ENCODE results near the gene MYO19. TPM values are rescaled to one million over a fixed set of nuclear protein-coding genes. Genes with fewer than 3 reads are reported as not detected.

Gene MYO19, protein sequence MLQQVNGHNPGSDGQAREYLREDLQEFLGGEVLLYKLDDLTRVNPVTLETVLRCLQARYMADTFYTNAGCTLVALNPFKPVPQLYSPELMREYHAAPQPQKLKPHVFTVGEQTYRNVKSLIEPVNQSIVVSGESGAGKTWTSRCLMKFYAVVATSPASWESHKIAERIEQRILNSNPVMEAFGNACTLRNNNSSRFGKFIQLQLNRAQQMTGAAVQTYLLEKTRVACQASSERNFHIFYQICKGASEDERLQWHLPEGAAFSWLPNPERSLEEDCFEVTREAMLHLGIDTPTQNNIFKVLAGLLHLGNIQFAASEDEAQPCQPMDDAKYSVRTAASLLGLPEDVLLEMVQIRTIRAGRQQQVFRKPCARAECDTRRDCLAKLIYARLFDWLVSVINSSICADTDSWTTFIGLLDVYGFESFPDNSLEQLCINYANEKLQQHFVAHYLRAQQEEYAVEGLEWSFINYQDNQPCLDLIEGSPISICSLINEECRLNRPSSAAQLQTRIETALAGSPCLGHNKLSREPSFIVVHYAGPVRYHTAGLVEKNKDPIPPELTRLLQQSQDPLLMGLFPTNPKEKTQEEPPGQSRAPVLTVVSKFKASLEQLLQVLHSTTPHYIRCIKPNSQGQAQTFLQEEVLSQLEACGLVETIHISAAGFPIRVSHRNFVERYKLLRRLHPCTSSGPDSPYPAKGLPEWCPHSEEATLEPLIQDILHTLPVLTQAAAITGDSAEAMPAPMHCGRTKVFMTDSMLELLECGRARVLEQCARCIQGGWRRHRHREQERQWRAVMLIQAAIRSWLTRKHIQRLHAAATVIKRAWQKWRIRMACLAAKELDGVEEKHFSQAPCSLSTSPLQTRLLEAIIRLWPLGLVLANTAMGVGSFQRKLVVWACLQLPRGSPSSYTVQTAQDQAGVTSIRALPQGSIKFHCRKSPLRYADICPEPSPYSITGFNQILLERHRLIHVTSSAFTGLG
- 88.4 TPM for total RNA-seq (ENCODE audit: unreplicated experiment)
- long read RNA-seq, transcript MYO19-225 (11 exons, 1,640 nt): major isoform, 6 of 9 reads
- long read RNA-seq, partial matches to known transcripts: 0 of 9 reads
- long read RNA-seq, other reads (novel, unspliced or antisense): 3 of 9 reads

- no peak for TF ChIP-seq CTCF (IDR thresholded peaks at IDR 0.05; ENCODE audit: partially characterized antibody, unreplicated experiment)
- Mint-ChIP-seq H3K4me1 (ENCODE audit: low read depth, unreplicated experiment) (peaks cover 7% of the 10 kb centered on the region), H3K27me3 (ENCODE audit: unreplicated experiment) (peaks cover 9% of the 10 kb centered on the region), H3K4me3 (ENCODE audit: unreplicated experiment) (peak within 1 kb of the TSS; percentile 98), H3K36me3 (ENCODE audit: unreplicated experiment) (no peaks in the 10 kb centered on the region), H3K27ac (ENCODE audit: unreplicated experiment) (peak within 1 kb of the TSS; percentile 93), H3K9me3 (ENCODE audit: unreplicated experiment) (peaks cover 3% of the 10 kb centered on the region)
- DNase-seq: peak; percentile 92
These were observed at the start of gene MYO19, which contains the start of gene PIGW for GRCh38 chr17:36534840-36535668. Gene MYO19, minus strand, starts transcription at chr17:36534868. Its CDS starts 2,330 bp downstream, at chr17:36532538. Gene PIGW, plus strand, starts transcription at chr17:36534987. Its CDS starts 2,115 bp downstream, at chr17:36537102.

- TF ChIP-seq CTCF (IDR thresholded peaks at IDR 0.05; ENCODE audit: partially characterized antibody, unreplicated experiment): no peak
- Mint-ChIP-seq H3K27ac (ENCODE audit: unreplicated experiment) (no peak overlapping the region), H3K9me3 (ENCODE audit: unreplicated experiment) (peaks cover 1% of the 10 kb centered on the region), H3K4me1 (ENCODE audit: low read depth, unreplicated experiment) (no peaks in the 10 kb centered on the region), H3K4me3 (ENCODE audit: unreplicated experiment) (no peak overlapping the region), H3K27me3 (ENCODE audit: unreplicated experiment) (no peaks in the 10 kb centered on the region), H3K36me3 (ENCODE audit: unreplicated experiment) (no peaks in the 10 kb centered on the region)
- no peak for DNase-seq
These were observed 49.1 kb upstream of the MYO19 start for GRCh38 chr17:36583787-36584186.

GRCh38 chr17:36578671-36579070 is 44.0 kb upstream of the MYO19 start:
- no peaks in the 10 kb centered on the region for H3K36me3 Mint-ChIP-seq (ENCODE audit: unreplicated experiment)
- H3K4me3 Mint-ChIP-seq (ENCODE audit: unreplicated experiment): no peak overlapping the region
- H3K27me3 Mint-ChIP-seq (ENCODE audit: unreplicated experiment): no peaks in the 10 kb centered on the region
- no peak for TF ChIP-seq CTCF (IDR thresholded peaks at IDR 0.05; ENCODE audit: partially characterized antibody, unreplicated experiment)
- DNase-seq: no peak
- H3K9me3 Mint-ChIP-seq (ENCODE audit: unreplicated experiment): peaks cover 3% of the 10 kb centered on the region
- no peaks in the 10 kb centered on the region for H3K4me1 Mint-ChIP-seq (ENCODE audit: low read depth, unreplicated experiment)
- no peak overlapping the region for H3K27ac Mint-ChIP-seq (ENCODE audit: unreplicated experiment)

DNA sequence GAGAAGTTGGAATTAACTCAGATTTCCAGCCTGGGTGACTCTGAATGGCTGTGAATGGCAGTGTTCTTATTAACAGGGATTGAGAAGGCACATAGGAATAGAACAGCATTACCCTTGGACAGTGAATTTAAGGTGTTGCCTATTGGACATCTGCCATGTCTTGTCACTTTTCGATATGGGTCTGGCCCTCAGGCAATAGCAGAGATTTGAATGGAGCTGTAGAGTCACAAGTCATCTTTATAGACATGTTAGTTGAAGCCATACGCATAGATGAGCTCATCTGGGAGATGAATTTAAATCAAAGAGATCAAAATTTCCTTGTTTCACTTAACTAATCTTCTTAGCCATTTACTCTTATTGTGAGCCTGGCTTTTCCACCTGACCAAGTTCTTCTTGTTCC is 42.1 kb upstream of the MYO19 start:
- no peak for TF ChIP-seq CTCF (IDR thresholded peaks at IDR 0.05; ENCODE audit: partially characterized antibody, unreplicated experiment)
- H3K4me3 Mint-ChIP-seq (ENCODE audit: unreplicated experiment): no peak overlapping the region
- H3K4me1 Mint-ChIP-seq (ENCODE audit: low read depth, unreplicated experiment): no peaks in the 10 kb centered on the region
- no peaks in the 10 kb centered on the region for H3K27me3 Mint-ChIP-seq (ENCODE audit: unreplicated experiment)
- H3K36me3 Mint-ChIP-seq (ENCODE audit: unreplicated experiment): no peaks in the 10 kb centered on the region
- H3K9me3 Mint-ChIP-seq (ENCODE audit: unreplicated experiment): peaks cover 4% of the 10 kb centered on the region
- H3K27ac Mint-ChIP-seq (ENCODE audit: unreplicated experiment): no peak overlapping the region
- DNase-seq: no peak
